HG03135 (cell line): ENCODE results near the gene ZCCHC14.
"Not testable (repeated sequence)": the region's sequence is repeated elsewhere in the genome, so short reads cannot be mapped to it uniquely, and the experiment has no call there.

Source experiments
- ATAC-seq: cut with Tn5 transposase; IDR thresholded peaks from one replicate; pipeline ENCODE4 v1.9.1; 2021; ENCODE audit warnings: mild to moderate bottlenecking, moderate library complexity; ENCODE audit not compliant: unreplicated experiment

Gene ZCCHC14

GRCh38 chr16:87389914-87390313 is 102.9 kb downstream of the ZCCHC14 start:
- not testable (repeated sequence) for ATAC-seq

- ATAC-seq, result no peak
Measured at GRCh38 chr16:87389245-87389644, 103.6 kb downstream of the ZCCHC14 start.

- no peak for ATAC-seq
Measured at GRCh38 chr16:87388818-87389134, 104.0 kb downstream of the ZCCHC14 start.

GRCh38 chr16:87387942-87388817 is 104.6 kb downstream of the ZCCHC14 start:
- ATAC-seq, result peak; percentile 52

- ATAC-seq, result not testable (repeated sequence)
Measured at GRCh38 chr16:87384875-87385167, 108.0 kb downstream of the ZCCHC14 start.

- ATAC-seq, result peak; percentile 9
Measured at GRCh38 chr16:87384162-87384874, 108.5 kb downstream of the ZCCHC14 start.

GRCh38 chr16:87383505-87384161 is 109.2 kb downstream of the ZCCHC14 start, which contains the start of gene FBXO31:
FBXO31 (minus strand) TSS chr16:87383776; CDS start chr16:87383744, 32 bp downstream.
- peak; percentile 46 for ATAC-seq

GRCh38 chr16:87382023-87382785 is 110.6 kb downstream of the ZCCHC14 start:
- ATAC-seq, result no peak

- no peak for ATAC-seq
Measured at GRCh38 chr16:87380881-87381280, 111.9 kb downstream of the ZCCHC14 start.

GRCh38 chr16:87380403-87380802 is 112.4 kb downstream of the ZCCHC14 start:
- ATAC-seq, result no peak

GRCh38 chr16:87379312-87379752 is 113.5 kb downstream of the ZCCHC14 start:
- not testable (repeated sequence) for ATAC-seq

- no peak for ATAC-seq
Measured at GRCh38 chr16:87376660-87377059, 116.2 kb downstream of the ZCCHC14 start.

- no peak for ATAC-seq
Measured at GRCh38 chr16:87375426-87376135, 117.2 kb downstream of the ZCCHC14 start.

GRCh38 chr16:87374313-87374712 is 118.5 kb downstream of the ZCCHC14 start:
- no peak for ATAC-seq

GRCh38 chr16:87372305-87372704 is 120.5 kb downstream of the ZCCHC14 start:
- no peak for ATAC-seq

- no peak for ATAC-seq
Measured at GRCh38 chr16:87371261-87371866, 121.5 kb downstream of the ZCCHC14 start.

GRCh38 chr16:87369796-87370719 is 122.8 kb downstream of the ZCCHC14 start:
- no peak for ATAC-seq

GRCh38 chr16:87369117-87369765 is 123.6 kb downstream of the ZCCHC14 start:
- no peak for ATAC-seq
